Endometrium (tissue), 2 donors: ENCODE measurements around the gene PLD1.

Experiments
- FAIRE-seq: peaks from 2 replicates; lab custom pipeline; 2012; peaks lifted over from hg19 to GRCh38; lab: Jason Lieb, UNC
- donor health status: control.
- donor health status: control.

Gene PLD1

DNA sequence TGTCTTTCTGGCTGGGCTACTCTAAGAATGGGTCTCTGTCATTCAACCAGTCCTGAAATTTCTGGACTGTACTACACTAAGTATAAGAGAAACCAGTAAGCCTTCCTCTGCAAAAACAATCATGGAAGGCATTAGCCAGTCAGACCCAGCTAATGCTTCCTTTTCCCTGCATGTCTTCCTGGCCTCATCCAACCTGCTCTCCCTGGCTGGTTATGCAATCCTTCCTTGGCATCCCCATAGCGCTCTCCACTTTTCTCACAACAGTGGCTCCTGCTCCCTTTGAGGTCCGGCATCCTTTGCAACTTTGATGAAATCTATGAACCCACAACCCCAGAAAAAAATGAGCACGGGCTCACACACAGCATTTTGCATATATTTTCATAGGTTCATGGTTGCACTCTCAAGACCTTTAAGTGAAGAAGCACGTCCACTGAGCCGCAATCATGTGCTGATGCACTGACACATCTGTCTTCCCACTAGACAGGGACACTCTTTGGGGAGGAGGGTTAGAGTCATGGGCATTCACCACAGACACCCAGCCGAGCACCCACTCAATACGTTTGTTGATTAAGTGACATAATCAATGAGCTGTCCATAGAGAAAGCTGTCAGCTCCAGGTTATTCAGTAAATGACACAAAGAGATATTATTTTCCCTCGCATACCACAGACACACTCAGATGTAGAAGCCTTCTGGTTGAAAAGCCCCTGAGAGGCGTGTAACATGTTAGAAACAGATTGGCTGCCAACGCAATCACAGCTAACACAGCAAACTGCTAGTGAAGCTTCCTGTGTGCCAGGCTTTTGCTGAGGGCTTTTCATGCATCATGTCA, 66.7 kb downstream of the PLD1 start:
- FAIRE-seq: no peak

DNA sequence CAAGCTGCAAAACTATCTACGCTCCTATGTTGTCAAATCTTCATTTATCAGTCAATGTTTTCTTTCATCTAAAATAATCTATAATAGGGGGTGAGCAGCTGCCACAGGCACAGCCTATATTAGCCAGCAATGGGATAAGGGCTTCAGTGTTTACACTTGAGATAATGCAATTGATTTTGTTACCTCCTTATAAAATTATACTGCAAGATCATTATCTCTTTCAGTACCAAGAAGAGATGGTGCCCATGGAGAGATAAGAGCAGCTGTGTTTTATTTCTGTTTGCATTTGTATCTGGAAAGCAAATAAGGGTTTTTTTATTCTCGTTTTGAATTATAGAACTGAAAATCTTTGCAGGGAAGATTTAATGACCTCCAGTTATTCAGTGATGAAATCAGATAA, 68.9 kb downstream of the PLD1 start:
- no peak for FAIRE-seq

- no peak for FAIRE-seq
These were observed 73.7 kb downstream of the PLD1 start for GRCh38 chr3:171736556-171736955.

DNA sequence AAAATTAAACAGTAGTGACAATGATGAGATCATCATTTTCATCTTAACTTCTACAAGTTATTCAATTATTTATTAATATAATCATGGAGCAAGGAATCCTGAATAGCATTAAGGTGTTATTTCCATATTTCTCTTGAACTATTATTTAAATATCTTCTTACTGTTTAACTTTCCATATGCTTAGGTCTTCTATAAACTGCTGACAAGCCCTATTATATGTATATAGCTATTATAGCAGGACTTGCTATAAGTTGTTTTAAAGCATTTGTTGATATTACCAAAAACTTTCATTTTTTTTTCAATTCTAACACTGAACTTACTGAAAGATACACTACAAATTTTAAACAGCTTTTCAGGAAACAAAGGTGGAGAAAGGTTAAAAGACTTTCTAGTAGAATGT, 76.7 kb downstream of the PLD1 start:
- no peak for FAIRE-seq

GRCh38 chr3:171732756-171733155, 77.5 kb downstream of the PLD1 start:
- FAIRE-seq: no peak

DNA sequence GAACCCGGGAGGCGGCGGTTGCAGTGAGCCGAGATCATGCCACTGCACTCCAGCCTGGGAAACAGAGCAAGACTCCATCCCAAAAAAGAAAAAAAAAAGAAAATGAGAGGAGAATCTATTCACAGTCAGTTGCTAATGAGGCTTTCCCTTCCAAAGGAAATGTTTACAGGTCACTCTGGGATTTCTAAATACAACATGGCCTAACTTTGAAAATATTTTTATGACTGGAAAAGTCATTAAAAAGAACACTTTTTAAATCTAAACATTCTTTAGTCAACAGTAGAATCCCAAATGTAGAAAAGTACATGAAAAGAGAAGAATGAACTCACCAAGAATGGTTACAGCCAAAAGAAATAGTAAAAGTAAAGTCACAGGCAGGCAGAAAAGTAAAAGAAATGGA, 78.6 kb downstream of the PLD1 start:
- peak; percentile 97 for FAIRE-seq

DNA sequence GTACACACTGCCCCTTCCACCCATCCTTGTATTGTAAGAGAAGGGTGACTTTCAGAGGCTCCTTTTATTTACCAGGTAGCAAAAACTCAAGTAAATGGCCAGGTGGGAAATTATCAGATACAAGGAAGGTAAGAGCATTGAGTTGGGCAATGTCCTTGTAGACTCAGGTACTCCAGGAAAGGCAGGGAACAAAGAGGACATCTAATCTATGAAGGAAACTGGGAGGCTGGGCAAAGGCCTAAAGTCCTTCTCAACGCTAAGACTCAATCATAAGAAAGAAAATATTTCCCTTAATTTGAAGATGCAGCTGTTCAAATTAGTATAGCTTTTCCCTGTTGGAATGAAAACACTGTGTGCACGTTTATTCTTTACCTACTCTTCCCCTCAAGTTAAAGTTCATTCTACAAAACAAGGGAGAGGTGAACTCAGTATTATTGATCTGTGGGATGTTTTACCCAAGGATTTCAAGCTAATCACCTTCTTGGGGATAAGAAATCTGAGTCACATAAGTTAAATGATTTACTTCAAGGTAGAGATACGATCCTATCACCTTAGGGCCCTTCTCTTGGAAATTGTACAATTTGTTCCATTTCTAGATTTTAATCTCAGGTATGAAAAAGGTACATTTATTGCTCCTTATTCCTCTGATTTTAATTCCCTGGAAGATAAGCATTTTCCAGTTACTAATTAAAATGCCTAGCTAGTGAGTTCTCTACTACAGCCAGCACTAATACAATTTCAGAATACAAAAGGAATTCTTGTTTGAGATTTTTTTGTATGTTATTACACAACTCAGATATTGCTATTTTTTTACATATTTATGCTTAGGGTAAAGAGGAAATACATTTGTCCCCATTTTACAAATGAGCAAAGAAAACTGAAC, 80.6 kb downstream of the PLD1 start:
- FAIRE-seq: no peak

DNA sequence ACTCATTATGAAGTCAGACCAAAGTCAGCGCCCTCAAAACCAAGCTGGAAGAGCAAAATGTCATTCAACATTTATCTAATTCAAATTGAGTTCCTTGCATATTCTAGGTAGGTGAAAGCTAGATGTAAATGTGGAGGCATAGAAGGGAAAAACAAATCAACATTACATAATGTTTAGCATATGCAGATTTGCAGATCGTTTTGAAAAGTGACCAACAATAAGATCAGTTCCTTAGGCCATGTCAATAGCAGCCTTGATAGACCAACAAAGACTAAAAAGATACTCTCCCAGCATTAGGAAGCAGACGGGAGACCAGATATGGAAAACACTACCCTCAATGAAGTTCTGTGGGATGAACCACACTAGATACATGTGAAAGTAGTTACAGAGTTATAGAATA, 83.0 kb downstream of the PLD1 start:
- no peak for FAIRE-seq

GRCh38 chr3:171718493-171719185, 91.6 kb downstream of the PLD1 start:
- FAIRE-seq: no peak

DNA sequence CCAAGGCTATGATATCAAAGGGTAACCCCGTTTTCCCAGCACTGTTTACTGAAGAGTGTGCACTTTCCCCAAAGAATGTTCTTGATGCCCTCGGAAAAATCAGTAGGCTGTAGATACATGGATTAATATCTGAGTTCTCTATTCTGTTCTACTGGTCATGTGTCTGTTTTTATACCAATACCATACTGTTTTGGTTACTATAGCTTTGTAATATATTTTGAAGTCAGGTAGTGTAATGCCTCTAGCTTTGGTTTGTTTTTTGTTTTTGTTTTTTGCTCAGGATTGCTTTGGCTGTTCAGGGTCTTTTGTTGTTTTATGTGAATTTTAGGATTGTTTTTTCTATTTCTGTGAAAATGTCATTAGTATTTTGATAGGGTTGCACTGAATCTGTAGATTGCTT, 95.1 kb downstream of the PLD1 start:
- no peak for FAIRE-seq

- no peak for FAIRE-seq
These were observed 97.9 kb downstream of the PLD1 start for GRCh38 chr3:171712171-171712938.

- no peak for FAIRE-seq
These were observed 98.7 kb downstream of the PLD1 start for GRCh38 chr3:171711461-171712170.

- FAIRE-seq: no peak
These were observed 99.9 kb downstream of the PLD1 start for GRCh38 chr3:171710359-171710758.

GRCh38 chr3:171704814-171705213, 105.5 kb downstream of the PLD1 start:
- no peak for FAIRE-seq

DNA sequence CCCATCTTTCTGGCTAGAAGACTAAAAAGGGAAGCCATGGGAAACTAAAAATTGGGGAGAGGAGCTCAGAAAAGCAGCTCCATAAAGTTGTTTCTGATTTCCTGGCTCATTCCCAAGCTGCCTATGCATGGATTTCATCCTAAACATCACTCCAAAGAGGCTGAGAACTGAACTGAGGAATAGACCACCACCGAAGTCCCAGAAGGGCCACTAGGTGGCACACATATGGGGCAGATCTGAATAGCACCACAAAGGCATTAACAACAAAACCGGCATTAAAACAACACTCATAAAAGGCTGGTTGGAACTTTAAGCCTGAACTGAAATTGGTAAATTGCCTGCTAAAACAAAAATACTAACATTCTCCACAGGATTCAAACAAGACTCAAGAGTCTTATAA, 106.3 kb downstream of the PLD1 start:
- FAIRE-seq: peak; percentile 35

DNA sequence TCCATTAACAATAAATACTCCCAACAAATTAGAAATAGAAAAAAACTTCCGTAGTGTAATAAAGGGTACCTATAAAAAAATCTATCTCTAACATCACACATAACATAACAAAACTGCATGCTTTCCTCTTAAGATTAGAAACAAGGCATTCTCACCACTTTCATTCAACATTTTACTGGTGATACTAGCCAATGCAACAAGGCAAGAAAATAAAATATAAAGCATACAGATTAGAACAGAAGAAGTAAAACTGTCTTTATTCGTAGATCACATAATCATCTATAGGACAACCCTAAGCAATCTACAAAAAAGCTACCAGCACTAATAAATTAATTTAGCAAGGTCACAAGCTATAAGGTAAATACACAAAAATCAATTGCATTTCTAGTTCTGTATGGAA, 107.1 kb downstream of the PLD1 start:
- peak; percentile 8 for FAIRE-seq

DNA sequence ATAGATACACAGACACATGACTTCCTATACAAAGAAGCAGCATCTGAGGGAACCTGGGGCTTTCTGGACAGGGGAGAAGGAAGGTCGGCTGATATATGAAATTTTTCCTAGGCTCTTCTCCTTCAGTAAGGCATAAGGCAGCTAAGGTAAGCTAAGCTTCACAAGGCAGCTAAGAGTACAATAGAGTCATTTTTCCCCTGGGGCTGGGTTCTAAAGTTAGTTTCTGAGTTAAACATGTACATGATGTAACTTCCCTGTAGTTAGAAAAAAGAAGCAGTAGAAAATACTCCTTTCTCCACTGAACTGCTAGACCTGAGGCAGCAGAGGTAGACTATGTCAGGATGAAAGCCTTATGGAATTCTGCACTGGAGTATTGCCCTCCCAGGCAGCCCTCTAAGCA, 109.6 kb downstream of the PLD1 start:
- FAIRE-seq: no peak

DNA sequence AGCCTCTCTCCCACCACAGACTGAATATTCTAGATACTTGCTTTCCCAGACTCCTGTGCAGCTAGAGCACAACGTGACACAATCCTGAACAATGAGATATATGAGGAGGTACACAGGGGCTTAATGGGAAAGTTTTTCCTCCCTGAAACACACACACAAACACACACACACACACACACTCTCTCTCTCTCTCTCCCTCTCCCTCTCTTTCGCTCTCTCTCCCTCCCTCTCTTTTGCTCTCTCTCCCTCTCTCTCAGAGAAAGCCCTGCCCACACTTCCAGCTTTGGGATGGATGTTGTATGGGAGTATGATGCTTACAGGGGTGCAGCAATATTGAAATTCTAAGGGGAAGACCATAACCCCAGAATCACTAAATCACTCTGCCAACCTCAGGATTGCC, 110.1 kb downstream of the PLD1 start:
- FAIRE-seq: no peak

GRCh38 chr3:171699601-171700000, 110.7 kb downstream of the PLD1 start:
- FAIRE-seq: no peak

DNA sequence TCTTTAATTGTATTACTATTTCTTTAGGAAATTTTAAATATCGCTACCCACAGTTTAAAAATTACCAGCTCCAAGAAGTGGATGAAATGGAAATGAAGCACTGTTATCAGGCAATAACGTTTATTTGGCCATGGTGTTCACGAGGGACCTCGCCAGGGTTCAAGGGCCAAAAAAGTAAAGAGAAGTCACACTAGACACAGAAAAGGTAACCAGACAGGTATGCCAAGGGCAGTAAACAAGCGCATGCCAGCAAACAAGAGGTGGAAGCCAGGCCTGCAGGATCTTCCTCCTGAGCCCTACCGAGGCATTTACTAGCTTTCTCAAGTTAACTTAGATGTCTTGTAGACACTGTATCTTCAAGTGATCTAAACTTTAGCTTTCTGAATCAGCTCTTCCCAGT, 113.5 kb downstream of the PLD1 start:
- no peak for FAIRE-seq

GRCh38 chr3:171695426-171695825, 114.9 kb downstream of the PLD1 start:
- no peak for FAIRE-seq
